NCI-H2196 (cell line): Measurements from ENCODE around the gene DNAJC10.
"Not testable (repeated sequence)": the region's sequence is repeated elsewhere in the genome, so short reads cannot be mapped to it uniquely, and the experiment has no call there.

Source experiments
- DNase-seq: peaks from one replicate; lab custom pipeline; 2025; ENCODE audit not compliant: unreplicated experiment; lab: John Stamatoyannopoulos, UW

DNAJC10 gene

GRCh38 chr2:182715892-182716649 is at the start of gene DNAJC10:
DNAJC10 (plus strand) TSS chr2:182716257; CDS start chr2:182718087, 1,830 bp downstream.
- peak; percentile 96 for DNase-seq

- no peak for DNase-seq
Measured at GRCh38 chr2:182666674-182667314, 49.3 kb upstream of the DNAJC10 start.

GRCh38 chr2:182667315-182667695 is 48.8 kb upstream of the DNAJC10 start:
- no peak for DNase-seq

- DNase-seq = peak; percentile 94
Measured at GRCh38 chr2:182668671-182669070, 47.4 kb upstream of the DNAJC10 start.

GRCh38 chr2:182672466-182673165 is 43.4 kb upstream of the DNAJC10 start:
- no peak for DNase-seq

- DNase-seq = no peak
Measured at GRCh38 chr2:182680837-182681236, 35.2 kb upstream of the DNAJC10 start.

GRCh38 chr2:182682210-182682609 is 33.8 kb upstream of the DNAJC10 start:
- no peak for DNase-seq

- DNase-seq = no peak
Measured at GRCh38 chr2:182685559-182685958, 30.5 kb upstream of the DNAJC10 start.

- DNase-seq = not testable (repeated sequence)
Measured at GRCh38 chr2:182686763-182687162, 29.3 kb upstream of the DNAJC10 start.

GRCh38 chr2:182694189-182694588 is 21.9 kb upstream of the DNAJC10 start:
- DNase-seq = no peak

- no peak for DNase-seq
Measured at GRCh38 chr2:182695776-182696175, 20.3 kb upstream of the DNAJC10 start.

- DNase-seq = no peak
Measured at GRCh38 chr2:182698671-182699070, 17.4 kb upstream of the DNAJC10 start.

- DNase-seq = no peak
Measured at GRCh38 chr2:182705761-182706160, 10.3 kb upstream of the DNAJC10 start.

GRCh38 chr2:182706751-182707150 is 9.3 kb upstream of the DNAJC10 start:
- DNase-seq = no peak

- DNase-seq = no peak
Measured at GRCh38 chr2:182713601-182714000, 2.5 kb upstream of the DNAJC10 start.

- no peak for DNase-seq
Measured at GRCh38 chr2:182715121-182715891, 751 bp upstream of the DNAJC10 start.

GRCh38 chr2:182716650-182716979 is 558 bp downstream of the DNAJC10 start:
- DNase-seq = peak; percentile 29

- no peak for DNase-seq
Measured at GRCh38 chr2:182717416-182717815, 1.4 kb downstream of the DNAJC10 start.

GRCh38 chr2:182717816-182718215 is 1.8 kb downstream of the DNAJC10 start:
- no peak for DNase-seq

- no peak for DNase-seq
Measured at GRCh38 chr2:182718459-182718858, 2.4 kb downstream of the DNAJC10 start.

GRCh38 chr2:182719116-182719515 is 3.1 kb downstream of the DNAJC10 start:
- DNase-seq = not testable (repeated sequence)
